Neural cell (in vitro differentiated cells): ENCODE measurements around the gene C1QTNF9. TPM values are rescaled to one million over a fixed set of nuclear protein-coding genes. Genes with fewer than 3 reads are reported as not detected.

ENCODE experiments used
- H2AFZ ChIP-seq: fragments of 200-600, 300-800 bp; sonication (generic), shearing (Covaris generic); 2 replicates; pipeline ENCODE4 v1.6.0; 2014; ENCODE audit warnings: low read depth, mild to moderate bottlenecking, antibody characterized with exemption, low read length, moderate library complexity
- H3F3A ChIP-seq: fragments of 200-600 bp; shearing (Covaris generic); 2 replicates; pipeline ENCODE4 v1.6.1; 2016; ENCODE audit warnings: mild to moderate bottlenecking, moderate library complexity, mixed read lengths, antibody characterized with exemption, low read length; ENCODE audit not compliant: insufficient read depth, poor library complexity, severe bottlenecking
- H3K27ac ChIP-seq: fragments of 200-600, 300-800 bp; sonication (generic), shearing (Covaris generic); 2 replicates; pipeline ENCODE4 v1.5.1; 2014; ENCODE audit warnings: mild to moderate bottlenecking, low read length, moderate library complexity
- H3K27me3 ChIP-seq: fragments of 300-800, 200-600 bp; sonication (generic), shearing (Covaris generic); 2 replicates; pipeline ENCODE4 v1.6.0; 2014; ENCODE audit warnings: mild to moderate bottlenecking, low read depth, low read length, moderate library complexity; ENCODE audit not compliant: insufficient read depth
- H3K36me3 ChIP-seq: fragments of 300-800, 200-600 bp; sonication (generic), shearing (Covaris generic); 2 replicates; pipeline ENCODE4 v1.5.1; 2014; ENCODE audit warnings: mild to moderate bottlenecking, antibody characterized with exemption, low read length, moderate library complexity; ENCODE audit not compliant: insufficient read depth
- H3K4me2 ChIP-seq: fragments of 300-800, 200-600 bp; sonication (generic), shearing (Covaris generic); 2 replicates; pipeline ENCODE4 v1.6.0; 2014; ENCODE audit warnings: mild to moderate bottlenecking, low read length
- H3K4me3 ChIP-seq: fragments of 300-800, 200-600 bp; sonication (generic), shearing (Covaris generic); 2 replicates; pipeline ENCODE4 v1.5.1; 2014; ENCODE audit warnings: mild to moderate bottlenecking, low read length, moderate library complexity
- H3K79me2 ChIP-seq: fragments of 200-600 bp; shearing (Covaris generic); replicated peaks from 2 replicates; pipeline ENCODE4 v1.6.0; 2014; ENCODE audit warnings: mild to moderate bottlenecking, low read length, moderate library complexity; ENCODE audit not compliant: insufficient read depth
- H3K9ac ChIP-seq: fragments of 300-800, 200-600 bp; sonication (generic), shearing (Covaris generic); 2 replicates; pipeline ENCODE4 v1.6.1; 2016; ENCODE audit warnings: mild to moderate bottlenecking, low read length, mixed read lengths
- H3K9me2 ChIP-seq: fragments of 200-600 bp; shearing (Covaris generic); 2 replicates; pipeline ENCODE4 v1.6.1; 2016; ENCODE audit warnings: mild to moderate bottlenecking, low read length, mixed read lengths; ENCODE audit not compliant: insufficient read depth
- H3K9me3 ChIP-seq: fragments of 200-600, 300-800 bp; sonication (generic), shearing (Covaris generic); 2 replicates; pipeline ENCODE4 v1.6.1; 2016; ENCODE audit warnings: mild to moderate bottlenecking, mixed run types, low read length, moderate library complexity, mixed read lengths
- H4K20me1 ChIP-seq: fragments of 200-600 bp; shearing (Covaris generic); 2 replicates; pipeline ENCODE4 v1.6.1; 2016; ENCODE audit warnings: mild to moderate bottlenecking, mixed run types; ENCODE audit not compliant: insufficient read depth
- EP300 ChIP-seq: fragments of 450-650 bp; conservative IDR thresholded peaks from 2 replicates; pipeline ENCODE4 v1.6.1; 2014; ENCODE audit warnings: antibody characterized with exemption, mild to moderate bottlenecking, moderate library complexity; ENCODE audit not compliant: poor library complexity, severe bottlenecking
- EZH2 ChIP-seq: fragments of 200-600, 300-800 bp; shearing (Covaris generic), sonication (generic); IDR thresholded peaks from 2 replicates; pipeline ENCODE4 v1.6.1; 2014; ENCODE audit warnings: antibody characterized with exemption, low read length, borderline replicate concordance, mild to moderate bottlenecking; ENCODE audit not compliant: insufficient read depth, poor library complexity, severe bottlenecking
- MXI1 ChIP-seq: fragments of 450-650 bp; conservative IDR thresholded peaks from 2 replicates; pipeline ENCODE4 v1.6.1; 2014; ENCODE audit warnings: antibody characterized with exemption, mild to moderate bottlenecking; ENCODE audit not compliant: poor library complexity, severe bottlenecking
- POLR2AphosphoS5 ChIP-seq: IDR thresholded peaks from 2 replicates; pipeline ENCODE4 v1.6.1; 2012
- RAD21 ChIP-seq: fragments of 450-650 bp; conservative IDR thresholded peaks from 2 replicates; pipeline ENCODE4 v1.6.1; 2014; ENCODE audit warnings: antibody characterized with exemption, mild to moderate bottlenecking, moderate library complexity
- SMC3 ChIP-seq: fragments of 450-650 bp; conservative IDR thresholded peaks from 2 replicates; pipeline ENCODE4 v1.6.1; 2014; ENCODE audit warnings: antibody characterized with exemption, mild to moderate bottlenecking, moderate library complexity; ENCODE audit not compliant: poor library complexity
- TAF1 ChIP-seq: IDR thresholded peaks from 2 replicates; pipeline ENCODE4 v1.6.1; 2012; ENCODE audit warnings: low read depth
- polyA plus RNA-seq: library from polyadenylated mRNA; depleted of rRNA; stranded (reverse); fragments of >200 nt; gene quantifications from 2 replicates; pipeline ENCODE4 v1.2.3, GENCODE V29; 2014
- TF ChIP-seq, protein P1 (sequence below): fragments of 450-650 bp; IDR thresholded peaks from 2 replicates; pipeline ENCODE4 v1.5.1; 2014; ENCODE audit warnings: antibody characterized with exemption, mild to moderate bottlenecking, moderate library complexity; ENCODE audit not compliant: poor library complexity, severe bottlenecking
- TF ChIP-seq, protein P2 (sequence below): IDR thresholded peaks from 2 replicates; pipeline ENCODE4 v1.6.1; 2012; ENCODE audit warnings: borderline replicate concordance

C1QTNF9 gene
- polyA plus RNA-seq, 1 donor from 2014 or later: not detected

DNA sequence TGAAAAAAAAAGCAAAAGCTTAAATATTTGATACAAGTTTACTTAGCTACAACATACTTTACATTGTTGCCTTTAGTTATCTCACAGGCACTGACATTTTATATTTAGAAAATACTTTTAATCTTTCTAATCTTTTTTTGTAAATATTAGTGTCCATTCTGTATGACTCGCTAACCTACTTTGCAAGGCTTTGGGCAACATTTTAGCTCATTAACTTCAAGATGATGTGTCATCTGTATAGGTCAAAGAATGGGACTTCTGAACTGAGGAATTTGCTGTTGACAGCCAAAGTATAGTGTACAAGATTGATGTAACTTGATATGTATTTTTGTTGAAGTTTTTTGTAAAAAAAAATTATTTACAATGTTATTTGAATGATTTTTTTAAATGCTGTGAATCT is 2.7 kb upstream of the C1QTNF9 start:
- Histone ChIP-seq H3K9me3 (no peaks in the 10 kb centered on the region), H3K9ac (no peak overlapping the region), H3K27me3 (no peaks in the 10 kb centered on the region), H2AFZ (no peak overlapping the region), H3K79me2 (no peaks in the 10 kb centered on the region), H3K36me3 (no peaks in the 10 kb centered on the region), H4K20me1 (no peaks in the 10 kb centered on the region), H3K9me2 (no peaks in the 10 kb centered on the region), H3K4me3 (no peak overlapping the region), H3K27ac (no peak overlapping the region), H3K4me2 (no peak overlapping the region), H3F3A (no peaks in the 10 kb centered on the region)
- no peak for TF ChIP-seq MXI1
- TF ChIP-seq EZH2: no peak
- no peak for TF ChIP-seq SMC3
- TF ChIP-seq EP300: no peak
- TF ChIP-seq, protein P1, sequence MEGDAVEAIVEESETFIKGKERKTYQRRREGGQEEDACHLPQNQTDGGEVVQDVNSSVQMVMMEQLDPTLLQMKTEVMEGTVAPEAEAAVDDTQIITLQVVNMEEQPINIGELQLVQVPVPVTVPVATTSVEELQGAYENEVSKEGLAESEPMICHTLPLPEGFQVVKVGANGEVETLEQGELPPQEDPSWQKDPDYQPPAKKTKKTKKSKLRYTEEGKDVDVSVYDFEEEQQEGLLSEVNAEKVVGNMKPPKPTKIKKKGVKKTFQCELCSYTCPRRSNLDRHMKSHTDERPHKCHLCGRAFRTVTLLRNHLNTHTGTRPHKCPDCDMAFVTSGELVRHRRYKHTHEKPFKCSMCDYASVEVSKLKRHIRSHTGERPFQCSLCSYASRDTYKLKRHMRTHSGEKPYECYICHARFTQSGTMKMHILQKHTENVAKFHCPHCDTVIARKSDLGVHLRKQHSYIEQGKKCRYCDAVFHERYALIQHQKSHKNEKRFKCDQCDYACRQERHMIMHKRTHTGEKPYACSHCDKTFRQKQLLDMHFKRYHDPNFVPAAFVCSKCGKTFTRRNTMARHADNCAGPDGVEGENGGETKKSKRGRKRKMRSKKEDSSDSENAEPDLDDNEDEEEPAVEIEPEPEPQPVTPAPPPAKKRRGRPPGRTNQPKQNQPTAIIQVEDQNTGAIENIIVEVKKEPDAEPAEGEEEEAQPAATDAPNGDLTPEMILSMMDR: no peak
- no peak for TF ChIP-seq RAD21
- TF ChIP-seq TAF1: no peak
- TF ChIP-seq, protein P2, sequence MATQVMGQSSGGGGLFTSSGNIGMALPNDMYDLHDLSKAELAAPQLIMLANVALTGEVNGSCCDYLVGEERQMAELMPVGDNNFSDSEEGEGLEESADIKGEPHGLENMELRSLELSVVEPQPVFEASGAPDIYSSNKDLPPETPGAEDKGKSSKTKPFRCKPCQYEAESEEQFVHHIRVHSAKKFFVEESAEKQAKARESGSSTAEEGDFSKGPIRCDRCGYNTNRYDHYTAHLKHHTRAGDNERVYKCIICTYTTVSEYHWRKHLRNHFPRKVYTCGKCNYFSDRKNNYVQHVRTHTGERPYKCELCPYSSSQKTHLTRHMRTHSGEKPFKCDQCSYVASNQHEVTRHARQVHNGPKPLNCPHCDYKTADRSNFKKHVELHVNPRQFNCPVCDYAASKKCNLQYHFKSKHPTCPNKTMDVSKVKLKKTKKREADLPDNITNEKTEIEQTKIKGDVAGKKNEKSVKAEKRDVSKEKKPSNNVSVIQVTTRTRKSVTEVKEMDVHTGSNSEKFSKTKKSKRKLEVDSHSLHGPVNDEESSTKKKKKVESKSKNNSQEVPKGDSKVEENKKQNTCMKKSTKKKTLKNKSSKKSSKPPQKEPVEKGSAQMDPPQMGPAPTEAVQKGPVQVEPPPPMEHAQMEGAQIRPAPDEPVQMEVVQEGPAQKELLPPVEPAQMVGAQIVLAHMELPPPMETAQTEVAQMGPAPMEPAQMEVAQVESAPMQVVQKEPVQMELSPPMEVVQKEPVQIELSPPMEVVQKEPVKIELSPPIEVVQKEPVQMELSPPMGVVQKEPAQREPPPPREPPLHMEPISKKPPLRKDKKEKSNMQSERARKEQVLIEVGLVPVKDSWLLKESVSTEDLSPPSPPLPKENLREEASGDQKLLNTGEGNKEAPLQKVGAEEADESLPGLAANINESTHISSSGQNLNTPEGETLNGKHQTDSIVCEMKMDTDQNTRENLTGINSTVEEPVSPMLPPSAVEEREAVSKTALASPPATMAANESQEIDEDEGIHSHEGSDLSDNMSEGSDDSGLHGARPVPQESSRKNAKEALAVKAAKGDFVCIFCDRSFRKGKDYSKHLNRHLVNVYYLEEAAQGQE: no peak
- TF ChIP-seq POLR2AphosphoS5: no peak

DNA sequence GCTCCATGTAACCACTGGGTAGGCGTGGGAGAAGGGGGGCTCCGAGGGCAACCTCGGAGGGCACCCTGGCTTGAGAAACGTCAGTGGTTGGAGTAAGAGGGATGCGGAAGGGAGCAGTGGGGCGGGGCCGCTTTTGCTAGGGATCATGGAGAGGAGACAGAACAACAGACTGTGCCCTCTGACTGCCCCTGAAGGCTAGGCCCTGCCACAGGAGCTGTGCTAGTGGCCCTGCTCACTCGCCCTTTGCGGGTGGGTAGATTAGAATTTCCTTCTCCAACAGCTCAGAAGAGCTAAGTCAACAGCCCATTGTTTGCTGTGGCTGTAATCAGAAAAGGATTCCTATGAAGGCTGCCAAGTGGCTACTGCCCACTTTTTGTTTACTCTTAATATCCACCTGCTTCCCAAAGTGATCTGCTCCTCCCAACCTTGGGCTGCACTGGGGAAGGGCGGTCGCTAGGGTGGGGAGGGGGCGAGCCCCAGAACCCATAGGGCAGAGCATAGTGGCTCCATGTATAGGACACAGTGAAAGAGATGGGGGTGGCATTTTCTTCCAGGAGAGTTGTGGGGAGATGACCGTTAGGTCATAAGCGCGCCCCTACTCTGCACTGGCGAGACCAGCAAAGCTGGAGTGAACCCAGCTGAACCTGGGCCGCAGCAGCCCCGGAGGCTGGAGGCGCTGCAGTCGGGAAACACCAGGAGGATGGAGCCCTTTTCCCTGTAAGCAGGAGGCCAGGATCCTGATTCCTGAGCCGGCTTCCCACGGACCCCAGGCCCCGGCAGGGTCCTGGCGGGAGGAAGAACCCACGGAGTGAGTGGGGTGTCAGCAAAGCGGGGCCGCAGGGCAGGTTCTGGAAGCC is 1.9 kb upstream of the C1QTNF9 start:
- H3K9ac ChIP-seq: no peak overlapping the region
- no peaks in the 10 kb centered on the region for H3K36me3 ChIP-seq
- no peaks in the 10 kb centered on the region for H3F3A ChIP-seq
- no peaks in the 10 kb centered on the region for H3K27me3 ChIP-seq
- H4K20me1 ChIP-seq: no peaks in the 10 kb centered on the region
- no peaks in the 10 kb centered on the region for H3K79me2 ChIP-seq
- no peak overlapping the region for H2AFZ ChIP-seq
- TF ChIP-seq, protein P2: no peak
- H3K9me3 ChIP-seq: no peaks in the 10 kb centered on the region
- H3K4me2 ChIP-seq: no peak overlapping the region
- H3K9me2 ChIP-seq: no peaks in the 10 kb centered on the region
- no peak overlapping the region for H3K4me3 ChIP-seq
- H3K27ac ChIP-seq: no peak overlapping the region
